MV-4-11 (cell line): ENCODE data around the gene AMOTL2.

Experiments
- DNase-seq: peaks from one replicate; lab custom pipeline; 2025; lab: John Stamatoyannopoulos, UW

AMOTL2 gene

GRCh38 chr3:134353171-134353825 is 20.9 kb downstream of the AMOTL2 start:
- DNase-seq = no peak

DNA sequence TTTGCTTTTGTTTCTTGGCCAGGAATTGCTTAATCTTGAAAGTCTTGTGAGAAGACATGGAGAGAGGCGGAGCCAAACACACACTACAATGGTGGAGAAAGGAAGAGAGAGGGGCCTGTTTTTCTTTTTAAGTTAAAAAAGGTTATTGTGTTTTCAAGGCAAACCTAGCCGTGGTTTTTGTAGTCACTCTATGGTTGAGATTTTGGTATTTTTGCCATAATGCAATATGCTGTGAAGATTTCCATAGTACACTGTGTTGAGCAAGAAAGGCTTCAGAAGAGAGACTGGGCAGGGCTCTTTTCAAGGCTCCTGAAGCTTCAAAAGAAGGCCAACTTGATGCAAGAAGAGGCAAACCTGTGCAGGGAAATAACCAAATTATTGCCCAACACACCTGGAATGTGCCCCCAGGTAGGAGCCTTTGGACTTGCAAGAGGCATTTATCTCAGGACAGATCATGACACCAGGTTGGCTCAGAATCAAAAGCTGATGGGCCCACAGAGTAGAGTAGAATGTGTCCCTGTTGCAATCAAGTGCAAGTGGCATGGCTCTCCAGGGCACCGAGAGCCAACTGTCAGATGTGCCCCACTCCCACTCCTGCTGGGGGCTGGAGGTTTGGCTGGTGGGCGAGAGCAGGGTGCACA is 22.1 kb downstream of the AMOTL2 start:
- no peak for DNase-seq

DNA sequence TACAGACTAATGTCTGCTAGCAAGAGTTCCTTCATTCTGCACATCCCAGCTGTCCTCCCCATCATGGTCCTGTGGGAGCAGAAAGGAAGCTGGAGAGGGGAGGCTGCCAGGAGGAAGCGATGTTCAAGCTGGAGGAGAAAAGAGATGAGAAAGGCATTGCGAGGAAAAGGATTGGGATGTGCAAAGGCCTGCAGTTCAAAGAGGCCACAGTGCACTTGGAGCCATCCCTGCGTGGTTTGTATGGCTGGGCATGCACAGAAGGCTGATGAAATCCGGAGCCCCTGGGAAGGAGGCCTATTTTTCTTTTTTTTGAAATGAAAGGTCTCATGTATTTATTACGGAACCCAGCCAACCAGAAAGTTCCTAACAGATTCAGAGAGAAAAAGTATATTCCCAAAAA is 22.8 kb downstream of the AMOTL2 start:
- no peak for DNase-seq

- no peak for DNase-seq
Observed at GRCh38 chr3:134350861-134351311, 23.4 kb downstream of the AMOTL2 start.

GRCh38 chr3:134350266-134350665 is 24.0 kb downstream of the AMOTL2 start:
- no peak for DNase-seq

GRCh38 chr3:134348524-134348923 is 25.7 kb downstream of the AMOTL2 start:
- DNase-seq = no peak

- no peak for DNase-seq
Observed at GRCh38 chr3:134347551-134347950, 26.7 kb downstream of the AMOTL2 start.

- DNase-seq = no peak
Observed at GRCh38 chr3:134346744-134347143, 27.5 kb downstream of the AMOTL2 start.

DNA sequence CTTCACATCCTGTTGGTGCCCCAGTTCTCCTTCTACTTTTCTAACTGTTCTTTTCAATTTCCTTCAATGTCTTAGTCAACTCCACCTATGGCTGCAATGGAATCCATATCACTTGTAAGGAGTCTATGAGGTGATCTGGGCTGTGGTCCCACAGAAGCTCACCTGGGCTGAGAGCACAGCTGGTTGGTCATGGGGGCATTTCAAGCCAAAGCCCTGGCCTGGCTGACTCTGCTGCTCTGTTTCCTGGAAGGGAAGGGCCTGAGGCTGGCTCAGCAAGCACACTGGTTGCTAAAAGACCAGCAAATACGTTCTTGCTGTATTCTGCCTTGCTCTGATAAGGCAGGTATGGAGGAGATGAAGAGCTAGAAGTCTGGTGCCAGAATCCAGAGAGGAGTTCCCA is 29.0 kb downstream of the AMOTL2 start:
- DNase-seq = no peak

DNA sequence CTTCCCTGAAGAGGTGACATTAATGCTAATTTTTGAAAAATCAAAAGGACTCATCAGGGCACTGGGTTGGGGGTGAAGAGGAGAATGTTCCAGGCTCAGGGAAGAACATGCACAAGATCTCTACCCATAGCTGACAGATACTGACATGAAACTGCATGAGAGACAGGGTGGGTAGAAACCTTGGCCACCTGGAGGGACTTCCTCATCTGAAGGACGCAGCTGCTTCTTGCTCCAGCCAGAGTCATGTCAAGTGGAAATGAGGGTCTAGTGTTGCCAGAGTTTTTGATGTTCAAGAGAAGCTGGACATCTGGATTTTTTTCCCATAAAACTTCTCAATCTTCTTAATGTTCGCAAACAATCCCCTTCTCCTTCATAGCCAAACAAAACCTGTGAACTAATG is 29.7 kb downstream of the AMOTL2 start:
- peak; percentile 20 for DNase-seq

GRCh38 chr3:134342259-134342658 is 32.0 kb downstream of the AMOTL2 start:
- no peak for DNase-seq

GRCh38 chr3:134341389-134341788 is 32.9 kb downstream of the AMOTL2 start:
- no peak for DNase-seq

DNA sequence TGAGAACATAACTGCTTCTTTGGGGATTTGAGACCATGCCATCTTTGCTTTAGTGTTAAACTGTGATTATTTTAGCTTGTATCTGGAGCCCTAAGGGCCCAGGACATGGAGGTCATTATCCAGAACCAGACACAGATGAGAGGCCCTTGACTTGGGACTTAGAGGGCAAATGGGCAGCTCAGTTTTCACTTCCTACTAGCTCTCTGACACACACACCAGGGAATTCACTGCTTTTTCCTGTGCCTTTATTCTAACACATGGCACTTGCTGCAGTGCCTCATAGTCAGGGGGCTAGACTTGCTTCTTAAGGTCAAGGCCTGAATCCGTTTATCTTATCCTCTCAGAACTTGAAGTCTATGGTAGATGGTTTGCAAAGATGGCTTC is 33.3 kb downstream of the AMOTL2 start:
- peak; percentile 3 for DNase-seq

GRCh38 chr3:134340362-134340981 is 33.8 kb downstream of the AMOTL2 start:
- DNase-seq = no peak

DNA sequence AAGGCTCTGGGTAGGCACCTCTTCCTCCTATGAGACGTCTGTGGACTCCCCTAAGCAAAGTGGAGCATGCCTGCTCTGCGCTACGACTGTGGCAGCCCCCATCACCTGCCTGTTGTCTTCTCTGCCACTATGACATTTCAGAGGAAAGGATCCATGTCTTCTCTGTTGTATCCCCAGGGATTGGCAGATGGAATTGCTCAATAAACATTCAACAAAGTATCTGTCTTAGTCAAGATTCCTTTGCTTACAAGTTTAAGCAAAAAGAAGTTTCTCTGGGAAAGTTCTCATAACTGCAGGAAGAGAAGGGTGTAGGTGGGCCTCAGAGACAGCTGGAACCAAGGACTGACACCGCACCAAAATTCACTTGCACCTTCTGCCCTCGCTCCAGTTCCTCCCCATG is 34.3 kb downstream of the AMOTL2 start:
- DNase-seq = no peak

DNA sequence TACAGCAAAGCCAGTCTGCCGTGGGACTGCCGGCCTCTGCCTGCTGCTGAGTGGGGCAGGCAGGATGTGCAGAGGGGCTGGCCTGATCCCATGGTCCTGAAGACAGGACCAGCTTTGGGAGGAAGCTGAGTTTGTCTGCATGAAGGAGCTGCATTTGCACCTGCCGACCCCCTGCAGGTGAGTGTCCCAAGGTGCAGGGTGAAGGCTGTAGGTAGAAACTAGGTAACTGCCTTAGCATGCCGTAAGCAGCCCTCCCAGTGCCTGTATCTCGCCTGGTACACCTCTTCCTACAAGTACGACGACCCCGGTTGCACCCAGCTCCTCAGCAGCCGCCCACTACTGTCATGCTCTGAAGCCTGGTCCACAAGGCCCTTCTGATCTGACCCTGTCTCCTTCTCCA is 34.9 kb downstream of the AMOTL2 start:
- DNase-seq = no peak

GRCh38 chr3:134338516-134339261 is 35.6 kb downstream of the AMOTL2 start:
- DNase-seq = no peak

GRCh38 chr3:134338201-134338512 is 36.1 kb downstream of the AMOTL2 start:
- DNase-seq = no peak

DNA sequence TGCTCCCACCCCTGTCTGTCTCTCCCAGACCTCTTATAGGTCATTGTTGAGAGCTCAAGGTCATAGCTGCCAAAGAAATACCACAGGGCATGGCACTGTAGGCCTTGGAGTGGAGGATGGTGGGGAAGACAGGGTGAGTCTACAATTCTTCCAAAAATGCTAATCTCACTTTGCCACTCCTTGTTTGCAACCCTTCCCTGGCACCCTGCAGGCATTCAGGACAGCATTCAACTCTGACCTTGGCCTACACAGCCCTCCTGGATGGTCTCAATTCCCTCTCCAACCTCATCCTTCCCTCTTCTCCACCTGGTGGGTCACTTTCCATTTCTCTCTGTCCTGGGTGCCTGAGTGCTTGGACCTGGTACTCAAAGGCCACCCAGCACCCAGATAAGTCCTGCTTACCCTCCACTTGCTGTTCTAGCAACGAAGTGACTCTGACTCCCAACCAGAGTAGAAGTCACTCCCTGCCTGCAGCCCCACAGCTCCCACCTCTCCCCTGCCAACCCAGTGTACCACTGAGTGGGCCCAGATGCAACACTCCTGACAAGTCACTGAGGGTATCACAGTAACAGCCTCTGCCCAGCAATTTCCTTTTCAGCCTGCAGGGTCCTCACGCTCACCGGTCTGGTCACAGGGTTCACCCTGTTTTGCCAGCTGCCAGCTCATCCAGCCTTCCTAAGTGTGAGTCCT is 36.6 kb downstream of the AMOTL2 start:
- DNase-seq = no peak

GRCh38 chr3:134337071-134337482 is 37.2 kb downstream of the AMOTL2 start:
- no peak for DNase-seq

GRCh38 chr3:134336587-134336986 is 37.7 kb downstream of the AMOTL2 start:
- peak; percentile 48 for DNase-seq

DNA sequence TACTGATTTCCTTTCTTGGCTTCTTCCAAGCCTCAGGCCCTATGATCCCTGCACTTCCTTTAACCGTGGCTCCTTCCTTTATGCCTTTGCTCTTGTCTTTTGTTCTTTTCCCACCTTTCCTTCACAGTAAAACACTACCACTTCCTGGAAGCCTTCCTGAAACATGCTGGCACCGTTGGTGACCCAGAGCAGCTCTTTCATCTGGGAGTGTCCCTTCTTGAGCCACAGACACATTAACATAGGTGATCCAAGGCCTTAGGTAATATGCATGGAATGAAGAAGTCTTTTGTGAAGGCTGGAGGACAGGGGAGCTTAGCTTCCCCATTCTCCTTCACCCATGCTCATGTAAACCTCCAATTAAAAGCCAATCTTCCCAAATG is 39.4 kb downstream of the AMOTL2 start:
- DNase-seq = no peak
